WTC11 (cell line): ENCODE data around the gene PROX2.

ENCODE experiments used
- TF ChIP-seq, protein P1 (sequence below): sonication (generic); formaldehyde crosslinking; IDR thresholded peaks from 2 replicates; pipeline ENCODE4 v1.8.1; 2022; ENCODE audit warnings: low read depth, mild to moderate bottlenecking, moderate library complexity, missing genetic modification reagents, borderline replicate concordance
- TF ChIP-seq, protein P2 (sequence below): fragments of 200-600 bp; IDR thresholded peaks from 2 replicates; pipeline ENCODE4 v1.8.0; 2022; ENCODE audit warnings: antibody characterized with exemption
- TF ChIP-seq, protein P3 (sequence below): sonication (generic); formaldehyde crosslinking; IDR thresholded peaks from 2 replicates; pipeline ENCODE4 v1.8.1; 2023; ENCODE audit warnings: mild to moderate bottlenecking, missing genetic modification reagents, moderate library complexity

DNA sequence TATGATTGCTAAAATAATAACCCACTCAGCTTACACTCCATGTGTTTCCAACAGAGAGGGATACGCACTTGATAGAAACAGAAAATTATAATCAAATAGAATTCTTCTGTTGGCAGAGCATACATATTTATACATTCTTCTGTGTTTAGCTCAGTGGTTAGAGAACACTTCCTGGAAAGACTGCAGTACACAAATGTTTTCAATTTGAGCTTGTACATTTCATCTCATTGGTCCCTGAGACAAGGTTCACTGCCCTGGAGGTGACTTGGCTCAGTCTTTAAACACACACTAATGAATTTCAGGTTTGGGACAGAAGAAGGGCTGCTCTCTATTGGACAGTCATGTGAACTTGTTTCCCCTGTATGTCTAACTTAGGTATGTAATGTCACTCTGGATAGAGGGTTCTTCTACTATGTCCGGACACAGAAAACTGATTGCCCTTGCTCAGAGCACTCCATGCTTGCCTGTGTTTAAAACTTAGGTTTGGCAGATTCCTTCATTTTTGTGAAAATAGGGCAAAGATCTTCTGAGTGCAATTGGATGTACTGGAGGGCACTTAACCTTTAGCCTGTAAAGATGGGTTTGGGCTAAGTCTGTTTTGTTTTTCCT, 22.9 kb downstream of the PROX2 start:
- TF ChIP-seq, protein P1, sequence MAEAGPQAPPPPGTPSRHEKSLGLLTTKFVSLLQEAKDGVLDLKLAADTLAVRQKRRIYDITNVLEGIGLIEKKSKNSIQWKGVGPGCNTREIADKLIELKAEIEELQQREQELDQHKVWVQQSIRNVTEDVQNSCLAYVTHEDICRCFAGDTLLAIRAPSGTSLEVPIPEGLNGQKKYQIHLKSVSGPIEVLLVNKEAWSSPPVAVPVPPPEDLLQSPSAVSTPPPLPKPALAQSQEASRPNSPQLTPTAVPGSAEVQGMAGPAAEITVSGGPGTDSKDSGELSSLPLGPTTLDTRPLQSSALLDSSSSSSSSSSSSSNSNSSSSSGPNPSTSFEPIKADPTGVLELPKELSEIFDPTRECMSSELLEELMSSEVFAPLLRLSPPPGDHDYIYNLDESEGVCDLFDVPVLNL (CRISPR knock-in tag), result no peak
- TF ChIP-seq, protein P2, sequence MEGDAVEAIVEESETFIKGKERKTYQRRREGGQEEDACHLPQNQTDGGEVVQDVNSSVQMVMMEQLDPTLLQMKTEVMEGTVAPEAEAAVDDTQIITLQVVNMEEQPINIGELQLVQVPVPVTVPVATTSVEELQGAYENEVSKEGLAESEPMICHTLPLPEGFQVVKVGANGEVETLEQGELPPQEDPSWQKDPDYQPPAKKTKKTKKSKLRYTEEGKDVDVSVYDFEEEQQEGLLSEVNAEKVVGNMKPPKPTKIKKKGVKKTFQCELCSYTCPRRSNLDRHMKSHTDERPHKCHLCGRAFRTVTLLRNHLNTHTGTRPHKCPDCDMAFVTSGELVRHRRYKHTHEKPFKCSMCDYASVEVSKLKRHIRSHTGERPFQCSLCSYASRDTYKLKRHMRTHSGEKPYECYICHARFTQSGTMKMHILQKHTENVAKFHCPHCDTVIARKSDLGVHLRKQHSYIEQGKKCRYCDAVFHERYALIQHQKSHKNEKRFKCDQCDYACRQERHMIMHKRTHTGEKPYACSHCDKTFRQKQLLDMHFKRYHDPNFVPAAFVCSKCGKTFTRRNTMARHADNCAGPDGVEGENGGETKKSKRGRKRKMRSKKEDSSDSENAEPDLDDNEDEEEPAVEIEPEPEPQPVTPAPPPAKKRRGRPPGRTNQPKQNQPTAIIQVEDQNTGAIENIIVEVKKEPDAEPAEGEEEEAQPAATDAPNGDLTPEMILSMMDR, result no peak
- TF ChIP-seq, protein P3, sequence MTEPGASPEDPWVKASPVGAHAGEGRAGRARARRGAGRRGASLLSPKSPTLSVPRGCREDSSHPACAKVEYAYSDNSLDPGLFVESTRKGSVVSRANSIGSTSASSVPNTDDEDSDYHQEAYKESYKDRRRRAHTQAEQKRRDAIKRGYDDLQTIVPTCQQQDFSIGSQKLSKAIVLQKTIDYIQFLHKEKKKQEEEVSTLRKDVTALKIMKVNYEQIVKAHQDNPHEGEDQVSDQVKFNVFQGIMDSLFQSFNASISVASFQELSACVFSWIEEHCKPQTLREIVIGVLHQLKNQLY (CRISPR knock-in tag), result no peak
